Upper lobe of left lung (tissue), 6 donors: ENCODE measurements around the gene TMC7. TPM values are rescaled to one million over a fixed set of nuclear protein-coding genes. Genes with fewer than 3 reads are reported as not detected.

ENCODE experiments used
- ATAC-seq, 2 donors: fragments of 200-7000 bp; cut with Tn5 transposase; one replicate each; pipeline ENCODE4 v1.9.1; 2022; ENCODE audit warnings: mild to moderate bottlenecking in 2 of 2, moderate library complexity in 2 of 2; ENCODE audit not compliant: low FRiP score in 2 of 2
- DNase-seq, 2 donors: peaks; one replicate each; pipeline ENCODE4 v3.0.0-alpha.2; 2019 to 2020
- H3K27ac ChIP-seq, 4 donors: fragments of 200-600 bp; sonication (generic); one replicate each; pipeline ENCODE4 v1.5.1; 2016 to 2019
- H3K27me3 ChIP-seq, 4 donors: fragments of 200-600 bp; sonication (generic); one replicate each; pipeline ENCODE4 v1.5.1; 2017 to 2019
- H3K36me3 ChIP-seq, 4 donors: fragments of 200-600 bp; sonication (generic); one replicate each; pipeline ENCODE4 v1.5.1; 2016 to 2019
- H3K4me1 ChIP-seq, 4 donors: fragments of 200-600 bp; sonication (generic); one replicate each; pipeline ENCODE4 v1.5.1; 2018 to 2019
- H3K4me3 ChIP-seq, 4 donors: fragments of 200-600 bp; sonication (generic); one replicate each; pipeline ENCODE4 v1.5.1; 2017 to 2019; ENCODE audit warnings: mild to moderate bottlenecking in 2 of 4, moderate library complexity in 1 of 4
- H3K9me3 ChIP-seq, 4 donors: fragments of 200-600 bp; sonication (generic); one replicate each; pipeline ENCODE4 v1.5.1; 2018 to 2019
- CTCF ChIP-seq, 6 experiments: fragments of 450-650 bp in 4 of 6; fragments of 200-600 bp in 2 of 6; sonication (generic) in 2 of 6; IDR thresholded peaks; one replicate each; pipeline ENCODE4 v1.5.1; 2016 to 2019; ENCODE audit warnings: antibody characterized with exemption in 6 of 6
- EP300 ChIP-seq, 4 donors: sonication (generic); formaldehyde crosslinking; IDR thresholded peaks; one replicate each; pipeline ENCODE4 v1.5.1; 2017; ENCODE audit warnings: antibody characterized with exemption in 4 of 4, control low read depth in 2 of 4
- POLR2A ChIP-seq, 4 donors: fragments of 450-650 bp; IDR thresholded peaks; one replicate each; pipeline ENCODE4 v1.5.1; 2016 to 2017; ENCODE audit warnings: antibody characterized with exemption in 4 of 4, mild to moderate bottlenecking in 2 of 4
- POLR2AphosphoS5 ChIP-seq, 2 donors: sonication (generic); formaldehyde crosslinking; IDR thresholded peaks; one replicate each; pipeline ENCODE4 v1.5.1; 2017; ENCODE audit warnings: antibody characterized with exemption in 2 of 2
- WGBS, 2 donors: methylation state at CpG; one replicate each; pipeline ENCODE4 v1.1.5; 2017 to 2018; 5-methylcytosine and 5-hydroxymethylcytosine counted together
- total RNA-seq, 6 donors: library from RNA; depleted of rRNA in 4 of 6; stranded (reverse); fragments of >200 nt in 4 of 6; gene quantifications; one replicate each; pipeline versions ENCODE4 v1.1.0 to v1.2.1, GENCODE V29; 2016 to 2021
- donor health status: DM: no; HTN: no; CAD: no; lungs with moderate emphysema.
- donor health status: DM: no; HTN: yes; CAD: no; lungs with severe emphysema.

Gene TMC7
- total RNA-seq, 6 donors from 2014 or later: 4.5 to 11.5 (median 5.9) TPM

GRCh38 chr16:19068237-19068815, 84.6 kb downstream of the TMC7 start:
- no peak for DNase-seq
- Histone ChIP-seq H3K4me1 (peaks cover 10 to 18% (median 15%) of the 10 kb centered on the region in 4 donors), H3K9me3 (no peaks in the 10 kb centered on the region), H3K27me3 (no peaks in the 10 kb centered on the region), H3K36me3 (peaks cover 0 to 11% (median 9%) of the 10 kb centered on the region in 4 donors), H3K4me3 (peak overlapping the region; percentile 69 to 83 (median 76)), H3K27ac (peak overlapping the region; percentile 97 to 100 (median 100))
- WGBS, 2 donors: 47 to 49% methylated on average over 19 of the region's 19 CpGs
- TF ChIP-seq POLR2AphosphoS5 (IDR thresholded peaks at IDR 0.05) (no peak), CTCF (IDR thresholded peaks at IDR 0.05) (no peak), POLR2A (IDR thresholded peaks at IDR 0.05) (no peak), EP300 (IDR thresholded peaks at IDR 0.05) (no peak)
- ATAC-seq: no peak

DNA sequence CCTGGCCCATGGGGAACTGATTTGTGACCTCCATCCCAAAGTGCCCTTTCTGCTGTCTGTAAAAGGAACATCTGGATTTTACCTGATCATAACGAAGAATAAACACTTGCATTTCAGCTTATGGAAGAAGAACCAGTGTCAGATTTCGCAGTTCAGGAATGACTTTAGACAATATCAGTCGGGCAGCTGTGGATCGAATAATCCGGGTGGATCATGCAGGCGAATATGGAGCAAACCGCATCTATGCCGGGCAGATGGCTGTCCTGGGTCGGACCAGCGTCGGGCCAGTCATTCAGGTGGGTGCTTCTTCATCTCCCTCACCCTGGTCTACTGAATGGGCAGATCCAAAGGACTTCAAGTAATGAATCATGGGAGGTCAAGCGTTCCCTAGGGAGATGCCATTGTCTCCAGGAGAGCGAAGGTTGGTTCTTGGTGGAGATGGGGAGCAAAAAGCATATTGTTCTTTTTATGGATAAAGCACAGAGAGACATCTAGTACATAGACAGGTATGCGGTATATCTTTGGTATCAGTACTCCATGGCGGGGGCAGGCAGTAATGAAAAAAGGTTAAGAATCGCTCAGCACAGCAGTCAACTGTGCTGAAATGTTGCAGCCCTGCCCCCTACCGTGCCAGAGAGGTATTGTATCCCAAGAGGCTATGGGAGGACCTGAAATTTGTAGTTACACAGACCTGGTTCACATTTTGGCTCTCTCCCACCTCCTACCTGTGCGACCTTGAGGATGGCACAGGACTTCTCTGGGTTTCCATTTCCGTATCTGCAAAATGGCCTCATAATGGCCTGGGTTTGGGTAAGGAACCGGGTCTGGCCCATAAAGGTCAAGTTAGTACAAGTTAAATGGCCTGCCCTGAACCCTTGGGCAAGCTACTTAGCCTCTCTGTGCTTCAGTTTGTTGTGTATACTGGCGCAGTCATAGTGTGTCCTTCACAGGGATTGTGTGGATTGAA, 88.4 kb downstream of the TMC7 start:
- peak overlapping the region in 1 of 4 donors; percentile 49 for H3K27ac ChIP-seq
- ATAC-seq: no peak

DNA sequence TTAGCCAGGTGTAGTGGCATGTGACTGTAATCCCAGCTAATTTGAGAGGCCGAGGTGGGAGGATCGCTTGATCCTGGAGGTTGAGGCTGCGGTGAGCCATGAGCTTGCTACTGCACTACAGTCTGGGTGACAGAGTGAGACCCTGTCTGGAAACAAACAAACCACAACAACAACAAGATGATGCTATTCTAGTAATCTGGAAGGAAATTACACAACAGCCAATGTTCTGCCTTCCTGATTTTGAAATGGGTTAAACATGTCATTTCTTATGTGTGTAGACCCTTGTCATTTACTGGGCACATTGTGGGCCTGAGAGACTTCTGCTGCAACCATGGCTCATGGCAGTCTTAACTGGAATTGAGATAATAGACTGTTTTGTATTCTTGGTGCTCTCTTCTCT, 89.6 kb downstream of the TMC7 start:
- Histone ChIP-seq H3K27ac (peak overlapping the region in 1 of 4 donors; percentile 49), H3K36me3 (peaks cover 9 to 58% (median 31%) of the 10 kb centered on the region in 4 donors), H3K27me3 (no peaks in the 10 kb centered on the region), H3K9me3 (no peaks in the 10 kb centered on the region), H3K4me3 (no peak overlapping the region), H3K4me1 (peaks cover 8 to 12% (median 10%) of the 10 kb centered on the region in 4 donors)
- DNase-seq (no peak), ATAC-seq (no peak)
- WGBS, 2 donors: 86 to 95% methylated on average over 3 of the region's 3 CpGs
- TF ChIP-seq EP300 (IDR thresholded peaks at IDR 0.05): no peak
- no peak for TF ChIP-seq POLR2AphosphoS5 (IDR thresholded peaks at IDR 0.05)
- no peak for TF ChIP-seq POLR2A (IDR thresholded peaks at IDR 0.05)
- no peak for TF ChIP-seq CTCF (IDR thresholded peaks at IDR 0.05)

More for the DNA sequence above, 88.4 kb downstream of the TMC7 start:
- TF ChIP-seq CTCF (IDR thresholded peaks at IDR 0.05) (peak; percentile 59 to 76 (median 70)), POLR2A (IDR thresholded peaks at IDR 0.05) (no peak)
- peaks cover 6 to 47% (median 25%) of the 10 kb centered on the region in 4 donors for H3K36me3 ChIP-seq
- H3K4me3 ChIP-seq: no peak overlapping the region
- peak in 1 of 2 donors; percentile 69 for DNase-seq
- no peaks in the 10 kb centered on the region for H3K9me3 ChIP-seq
- H3K27me3 ChIP-seq: no peaks in the 10 kb centered on the region
- H3K4me1 ChIP-seq: peaks cover 10 to 15% (median 13%) of the 10 kb centered on the region in 4 donors
- 74 to 86% methylated on average over 20 to 21 of the region's 21 CpGs for WGBS, 2 donors

- DNase-seq: no peak
- Histone ChIP-seq H3K4me1 (peaks cover 3 to 7% (median 5%) of the 10 kb centered on the region in 4 donors), H3K27me3 (no peaks in the 10 kb centered on the region), H3K36me3 (peaks cover 9 to 63% (median 37%) of the 10 kb centered on the region in 4 donors), H3K27ac (no peak overlapping the region), H3K4me3 (no peak overlapping the region), H3K9me3 (no peaks in the 10 kb centered on the region)
- no peak for TF ChIP-seq CTCF (IDR thresholded peaks at IDR 0.05)
- TF ChIP-seq EP300 (IDR thresholded peaks at IDR 0.05): no peak
- no peak for TF ChIP-seq POLR2A (IDR thresholded peaks at IDR 0.05)
- TF ChIP-seq POLR2AphosphoS5 (IDR thresholded peaks at IDR 0.05): no peak
- ATAC-seq: no peak
- WGBS, 2 donors: 78 to 88% methylated on average over 7 of the region's 7 CpGs
Observed at GRCh38 chr16:19073863-19074262, 90.1 kb downstream of the TMC7 start.
